Measurements from ENCODE around the gene DEFB129.
"Not testable (repeated sequence)": the region's sequence is repeated elsewhere in the genome, so short reads cannot be mapped to it uniquely, and the experiment has no call there.

The DEFB129 gene

DNA sequence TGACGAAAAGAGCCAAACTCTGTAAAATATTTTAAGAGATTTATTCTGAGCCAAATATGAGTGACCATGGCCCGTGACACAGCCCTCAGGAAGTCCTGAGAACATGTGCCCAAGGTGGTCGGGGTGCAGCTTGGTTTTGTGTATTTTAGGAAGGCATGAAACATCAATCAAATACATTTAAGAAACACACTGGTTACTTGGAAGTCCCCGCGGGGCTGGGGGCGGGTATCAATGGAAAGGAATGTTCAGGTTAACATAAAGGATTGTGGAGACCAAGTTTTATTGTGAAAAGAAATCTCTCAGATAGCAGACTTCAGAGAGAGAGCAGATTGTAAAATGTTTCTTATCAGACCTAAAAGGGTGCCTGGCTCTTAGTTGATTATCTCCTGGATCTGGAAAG is 26.4 kb downstream of the DEFB129 start:
- not testable (repeated sequence) for DNase-seq

DNA sequence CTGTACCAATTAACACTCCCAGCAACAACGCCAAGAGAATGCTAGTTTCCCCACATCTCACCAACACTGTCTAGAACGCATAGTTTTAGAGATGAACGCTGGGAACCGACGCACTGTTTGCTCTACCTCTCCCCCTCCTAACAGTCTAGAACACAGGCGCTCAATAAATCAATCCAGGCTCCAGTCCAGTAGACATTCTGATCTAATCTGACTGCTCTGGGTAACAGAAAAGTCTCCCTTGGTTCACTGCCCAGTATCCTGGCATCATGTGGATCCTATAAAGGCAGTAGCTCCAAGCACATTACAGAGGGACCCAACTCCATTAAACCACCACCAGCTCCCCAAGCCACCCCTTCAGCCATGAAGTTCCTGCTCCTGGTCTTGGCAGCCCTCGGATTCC is 30.4 kb downstream of the DEFB129 start, which contains the start of gene DEFB132:
DEFB132 (plus strand) TSS at position 306 of the 400 bp plus-strand sequence; CDS start at position 361, 55 bp downstream.
- DNase-seq = no peak

DNA sequence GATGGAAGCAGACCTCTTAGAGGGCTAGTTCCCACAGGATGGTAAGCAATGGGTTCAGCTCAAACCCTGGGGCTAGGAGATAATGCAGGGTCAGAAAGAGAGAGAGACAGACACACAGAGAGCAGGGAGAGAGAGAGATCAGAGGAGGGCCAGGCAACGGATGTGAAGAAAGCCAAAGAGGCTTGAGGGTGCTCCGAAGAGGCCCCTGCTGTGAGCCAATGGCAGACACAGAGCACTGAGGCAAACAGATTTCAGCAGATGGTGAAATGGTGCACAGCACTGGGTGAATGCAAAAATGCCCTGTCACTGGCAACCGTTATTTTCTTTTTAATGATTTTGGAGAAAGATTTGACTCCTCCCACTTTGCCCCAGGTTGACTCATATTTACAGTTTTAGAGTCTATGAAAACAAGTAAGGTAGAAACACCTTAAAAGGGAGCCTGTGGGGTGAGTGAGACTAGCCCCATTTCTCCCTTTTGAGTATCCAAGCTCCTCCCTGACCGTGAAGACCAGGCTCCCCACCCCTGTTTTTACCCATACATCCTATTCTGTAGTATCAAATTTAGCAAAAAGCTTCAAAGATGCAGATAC is 31.3 kb downstream of the DEFB129 start:
- DNase-seq = no peak

DNA sequence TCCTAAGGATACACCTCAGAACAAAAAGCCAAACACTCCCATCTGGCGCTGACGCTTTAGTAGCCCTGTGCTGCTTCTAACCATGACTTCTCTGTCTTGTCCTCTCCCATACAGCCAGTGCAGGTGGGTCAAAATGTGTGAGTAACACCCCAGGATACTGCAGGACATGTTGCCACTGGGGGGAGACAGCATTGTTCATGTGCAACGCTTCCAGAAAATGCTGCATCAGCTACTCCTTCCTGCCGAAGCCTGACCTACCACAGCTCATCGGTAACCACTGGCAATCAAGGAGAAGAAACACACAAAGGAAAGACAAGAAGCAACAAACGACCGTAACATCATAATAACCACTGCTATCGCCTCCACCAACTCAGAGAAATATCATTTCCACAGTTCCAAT is 31.9 kb downstream of the DEFB129 start:
- peak in 1 of 2 experiments; percentile 14 for DNase-seq

DNA sequence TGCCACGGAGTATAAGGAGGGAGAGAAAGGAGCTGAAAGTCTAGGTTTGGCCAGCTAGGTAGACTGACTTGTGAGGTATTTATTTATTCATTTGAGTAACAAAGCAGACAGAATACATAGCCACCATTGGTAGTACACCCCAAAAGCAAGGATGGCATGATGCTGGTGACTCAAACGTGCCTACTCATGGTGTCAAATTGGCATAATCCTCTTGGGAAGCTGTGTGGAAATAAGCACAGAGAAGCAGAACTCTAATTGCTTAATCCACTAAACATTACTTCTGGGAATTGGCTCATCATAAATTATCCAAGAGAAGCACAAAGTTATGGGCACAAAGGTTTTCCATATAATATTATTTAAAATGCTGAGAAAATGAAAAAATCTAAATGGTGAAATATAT is 32.9 kb downstream of the DEFB129 start:
- peak in 1 of 2 experiments; percentile 7 for DNase-seq

DNA sequence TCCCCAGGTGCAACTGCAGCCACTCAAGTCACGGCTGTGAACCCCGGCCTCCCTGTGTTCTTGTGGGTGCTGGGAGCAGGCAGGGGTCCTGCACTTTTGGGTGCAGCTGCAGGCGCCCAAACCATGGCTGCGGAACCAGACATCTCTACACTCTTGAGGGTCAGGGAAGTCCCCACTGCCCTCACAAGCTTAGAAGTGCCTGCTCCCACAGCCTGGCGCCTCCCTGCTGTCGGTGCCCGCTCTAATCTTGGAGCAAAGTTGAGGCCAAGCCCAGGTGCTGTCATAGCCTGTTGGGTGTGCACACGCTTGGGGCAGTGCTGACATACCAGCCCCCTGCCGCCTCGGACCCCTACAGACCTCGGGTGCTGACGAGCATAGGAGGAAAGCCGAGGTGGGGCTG is 36.6 kb downstream of the DEFB129 start:
- no peak for DNase-seq

DNA sequence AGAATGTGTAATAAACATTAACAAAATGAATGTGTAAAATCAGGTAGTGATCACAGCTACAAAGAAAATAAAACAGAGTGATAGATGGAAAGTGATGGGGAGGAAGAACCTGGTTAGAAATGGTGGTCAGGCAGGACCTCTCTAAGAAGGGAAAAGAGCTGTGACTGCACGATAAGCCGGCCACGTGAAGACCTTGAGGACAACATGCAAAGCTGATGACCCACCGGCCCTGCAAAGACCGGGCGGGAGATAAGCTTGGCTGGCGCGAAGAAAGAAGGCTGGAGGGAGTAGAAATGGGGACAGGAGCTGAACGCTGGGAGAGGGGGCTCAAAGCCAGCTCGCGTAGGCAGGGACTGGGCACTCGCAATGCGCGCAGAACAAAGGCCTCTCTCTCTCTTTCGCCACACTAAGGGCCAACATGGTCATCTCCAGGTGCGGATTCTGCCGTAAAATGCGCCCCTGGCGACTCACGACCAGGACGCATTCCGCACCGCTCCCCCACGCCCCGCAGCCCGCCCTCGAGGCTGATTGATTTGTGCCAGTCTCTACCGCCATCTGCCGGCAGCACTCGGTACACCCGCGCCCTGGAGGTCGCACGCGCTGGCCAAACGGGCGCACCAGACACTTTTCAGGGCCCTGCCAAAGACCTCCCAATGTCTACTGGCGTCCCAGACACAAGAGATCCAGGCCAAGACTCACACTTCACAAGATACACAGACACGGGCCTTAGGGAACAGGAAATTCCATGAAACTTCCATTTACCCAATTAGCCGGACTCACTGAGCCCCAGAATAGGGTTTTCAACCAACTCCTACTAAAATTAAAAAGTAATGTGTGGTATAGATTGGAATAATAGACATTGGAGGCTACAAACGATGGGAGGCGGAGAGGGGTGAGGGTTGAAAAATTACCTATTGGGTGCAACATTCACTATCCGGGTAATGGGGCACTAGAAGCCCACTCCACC is 39.8 kb downstream of the DEFB129 start:
- peak; percentile 72 for DNase-seq

DNA sequence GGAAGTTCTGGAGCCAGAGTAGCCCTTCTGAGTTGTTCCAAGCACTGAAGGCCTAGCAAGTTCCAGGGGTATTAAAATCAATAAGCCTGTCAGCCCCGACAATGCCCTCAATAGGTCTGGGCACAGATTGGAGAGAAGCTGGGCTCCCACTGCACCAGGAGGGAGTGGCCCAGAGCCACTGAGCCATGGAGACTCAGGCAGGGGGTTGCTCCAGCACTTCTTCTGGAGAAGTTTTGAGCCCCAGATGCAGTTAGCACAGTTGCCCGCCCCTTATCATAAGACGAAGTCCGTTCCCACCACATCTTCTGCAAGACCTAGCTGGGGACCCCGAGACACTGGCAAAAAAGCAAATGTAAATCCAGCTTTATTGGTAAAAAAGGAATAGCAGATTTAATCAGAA is 43.5 kb downstream of the DEFB129 start:
- DNase-seq = no peak

DNA sequence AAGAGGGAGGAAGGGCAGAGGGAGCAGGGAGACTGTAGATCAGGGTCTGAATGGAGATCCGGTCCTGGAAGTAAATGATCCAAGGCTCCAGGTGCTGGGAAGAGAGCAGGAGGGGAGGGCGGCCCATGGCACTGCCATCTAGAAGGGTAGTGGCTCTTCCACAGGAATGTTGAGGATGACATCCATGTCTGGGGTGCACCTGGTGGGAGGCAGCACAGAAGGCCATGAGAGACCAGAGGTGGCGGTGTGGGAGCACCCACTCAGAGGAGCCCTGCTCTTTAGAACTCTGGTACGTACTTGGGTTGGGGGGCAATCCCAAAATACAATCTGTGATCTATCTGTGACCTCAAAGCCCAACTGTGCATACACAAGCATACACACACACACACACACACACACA is 44.0 kb downstream of the DEFB129 start:
- DNase-seq = no peak

DNA sequence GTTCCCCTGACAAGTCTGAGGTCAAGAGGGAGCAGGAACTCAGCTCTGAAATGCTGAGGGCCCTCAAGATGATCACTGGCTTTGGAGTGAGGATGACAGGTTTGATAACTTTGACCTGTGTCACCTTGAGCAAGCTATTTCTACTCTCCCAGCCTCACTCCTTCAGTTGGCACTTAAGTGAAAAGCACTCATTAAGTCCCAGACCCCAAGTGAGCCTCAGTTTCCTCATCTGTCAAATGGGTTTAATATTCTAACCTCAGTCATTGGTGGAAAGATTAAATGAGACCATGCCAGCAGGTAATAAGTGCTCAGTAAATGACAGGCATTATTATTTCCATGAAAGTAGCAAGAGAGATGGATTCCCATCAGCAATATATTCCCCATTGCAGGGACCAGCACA is 44.5 kb downstream of the DEFB129 start:
- DNase-seq = no peak

DNA sequence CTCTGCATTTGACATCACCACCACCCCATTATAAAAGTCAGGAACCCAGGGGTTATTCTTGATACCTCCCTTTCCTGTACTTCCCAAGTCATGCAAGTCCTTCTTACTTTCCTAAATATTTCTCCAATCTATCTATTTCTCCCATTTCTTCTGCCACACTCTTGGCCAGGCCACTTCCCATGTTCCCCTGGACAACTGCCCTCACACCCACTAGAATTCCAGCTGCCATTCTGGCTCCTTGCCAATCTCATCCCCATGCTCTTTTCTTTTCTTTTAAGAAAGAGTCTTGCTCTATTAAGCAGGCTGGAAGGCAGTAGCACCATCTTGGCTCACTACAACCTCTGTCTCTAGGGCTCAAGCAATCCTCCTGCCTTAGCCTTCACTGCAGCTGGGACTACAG is 45.7 kb downstream of the DEFB129 start:
- DNase-seq = no peak

DNA sequence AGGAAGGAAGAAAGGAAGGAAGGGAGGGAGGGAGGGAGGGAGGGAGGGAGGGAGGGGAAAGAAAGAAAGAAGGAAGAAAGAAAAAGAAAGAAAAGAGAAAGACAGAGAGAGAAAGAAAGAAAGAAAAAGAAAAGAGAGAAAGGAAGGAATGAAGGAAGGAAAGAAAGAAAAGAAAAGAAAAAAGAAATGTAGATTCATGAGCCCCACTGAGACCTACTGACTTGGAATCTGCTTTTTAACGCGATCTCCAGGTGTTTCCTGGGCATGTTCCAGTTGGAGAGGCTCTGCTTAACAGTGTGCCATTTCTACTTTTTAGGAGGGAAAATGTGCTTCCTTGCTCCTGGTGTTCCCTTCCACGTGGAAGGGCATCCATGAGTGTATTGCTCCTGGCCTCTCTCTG is 46.8 kb downstream of the DEFB129 start:
- no peak for DNase-seq

DNA sequence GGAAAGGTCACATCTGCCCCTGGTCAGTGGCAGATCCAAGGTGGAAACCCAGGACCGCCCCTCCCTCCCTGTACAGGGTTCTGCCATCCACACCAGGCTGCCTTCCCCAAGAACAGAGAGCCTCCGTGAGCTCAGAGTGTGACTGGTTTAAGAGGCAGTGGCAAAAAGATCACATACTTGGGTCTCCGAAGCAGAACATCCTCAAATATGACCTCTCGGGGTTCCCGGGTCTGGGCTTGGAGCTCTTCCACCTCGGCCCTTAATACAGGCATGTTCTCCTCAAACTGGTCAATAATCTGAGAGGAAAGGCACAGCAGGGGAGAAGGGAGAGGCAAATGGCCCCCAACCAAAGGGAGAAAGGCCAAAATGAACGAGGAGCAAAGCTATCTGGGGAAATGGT is 48.7 kb downstream of the DEFB129 start:
- no peak for DNase-seq

DNA sequence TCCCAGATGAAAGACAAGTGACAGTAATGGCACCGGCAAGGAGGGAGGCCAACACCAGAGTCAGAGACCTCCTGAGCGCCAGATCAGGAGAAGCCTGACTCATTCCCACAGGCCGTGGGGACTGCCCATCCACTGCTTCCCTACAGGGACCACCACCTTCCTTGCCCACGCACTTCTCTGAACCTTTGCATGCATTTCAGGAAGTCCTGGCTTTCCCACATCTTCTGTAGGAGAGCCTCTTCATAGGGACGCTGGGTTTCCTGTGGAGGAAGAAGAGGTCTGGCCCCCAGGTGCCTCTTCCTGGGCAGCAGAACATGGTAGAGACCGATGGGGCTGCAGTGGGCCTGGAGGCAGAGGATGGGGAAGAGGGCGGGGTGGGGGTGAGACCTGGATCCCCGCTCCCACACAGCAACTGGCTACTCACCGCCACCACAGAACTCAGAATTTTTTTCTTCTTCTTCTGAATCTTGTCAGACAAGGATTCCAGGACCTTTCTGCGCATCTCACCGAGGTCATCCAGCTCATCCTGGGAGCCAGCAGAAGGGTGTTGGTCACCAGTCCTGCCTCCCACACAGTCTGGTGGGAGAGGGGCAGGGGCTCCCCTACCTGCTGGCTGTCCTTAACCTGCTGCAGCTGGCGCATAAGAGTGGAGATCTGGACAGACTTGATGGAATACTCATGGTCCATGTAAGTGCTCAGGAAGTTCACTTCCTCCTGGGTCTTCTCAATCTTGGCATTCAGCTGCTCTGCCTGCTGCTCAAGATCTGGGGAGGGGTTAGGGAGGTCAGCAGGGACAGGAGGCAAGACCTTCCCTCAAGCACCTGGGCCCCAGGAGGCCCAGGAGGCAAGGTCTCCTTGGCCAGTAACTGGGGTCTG is 49.8 kb downstream of the DEFB129 start:
- no peak for DNase-seq

DNA sequence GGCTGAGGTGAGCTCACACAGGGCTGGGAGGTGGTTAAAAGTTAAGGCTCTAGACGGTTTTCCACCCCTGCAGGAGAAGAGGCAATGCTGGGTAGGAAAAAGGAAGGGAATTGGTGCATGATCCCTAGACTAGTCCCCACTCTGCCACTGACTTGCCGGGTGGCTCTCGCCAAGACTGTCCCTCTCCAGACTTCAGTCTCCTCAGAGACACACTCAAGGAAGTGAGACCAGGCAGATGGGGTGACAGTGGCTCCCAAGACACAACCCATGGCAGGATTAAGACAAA is 50.4 kb downstream of the DEFB129 start:
- DNase-seq = no peak

DNA sequence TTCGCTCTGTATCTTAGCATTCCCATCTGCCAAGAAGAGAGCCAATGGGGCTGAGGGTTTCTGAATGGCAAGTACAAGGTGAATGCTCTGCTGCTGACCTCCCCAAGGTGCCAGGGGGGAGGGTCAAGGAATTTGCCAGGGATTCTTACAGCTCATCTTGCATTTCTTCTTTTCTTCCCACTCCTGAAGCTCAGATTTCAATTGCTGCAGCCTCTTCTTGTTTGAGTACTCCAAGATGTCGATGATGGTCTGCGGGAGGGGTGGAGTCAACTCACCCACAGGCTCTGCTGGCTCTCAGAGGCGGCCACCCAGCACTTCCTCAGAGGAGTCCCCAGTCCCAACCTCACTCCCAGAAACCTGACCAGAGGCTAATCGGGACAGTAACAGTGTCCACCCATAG is 51.1 kb downstream of the DEFB129 start:
- no peak for DNase-seq

DNA sequence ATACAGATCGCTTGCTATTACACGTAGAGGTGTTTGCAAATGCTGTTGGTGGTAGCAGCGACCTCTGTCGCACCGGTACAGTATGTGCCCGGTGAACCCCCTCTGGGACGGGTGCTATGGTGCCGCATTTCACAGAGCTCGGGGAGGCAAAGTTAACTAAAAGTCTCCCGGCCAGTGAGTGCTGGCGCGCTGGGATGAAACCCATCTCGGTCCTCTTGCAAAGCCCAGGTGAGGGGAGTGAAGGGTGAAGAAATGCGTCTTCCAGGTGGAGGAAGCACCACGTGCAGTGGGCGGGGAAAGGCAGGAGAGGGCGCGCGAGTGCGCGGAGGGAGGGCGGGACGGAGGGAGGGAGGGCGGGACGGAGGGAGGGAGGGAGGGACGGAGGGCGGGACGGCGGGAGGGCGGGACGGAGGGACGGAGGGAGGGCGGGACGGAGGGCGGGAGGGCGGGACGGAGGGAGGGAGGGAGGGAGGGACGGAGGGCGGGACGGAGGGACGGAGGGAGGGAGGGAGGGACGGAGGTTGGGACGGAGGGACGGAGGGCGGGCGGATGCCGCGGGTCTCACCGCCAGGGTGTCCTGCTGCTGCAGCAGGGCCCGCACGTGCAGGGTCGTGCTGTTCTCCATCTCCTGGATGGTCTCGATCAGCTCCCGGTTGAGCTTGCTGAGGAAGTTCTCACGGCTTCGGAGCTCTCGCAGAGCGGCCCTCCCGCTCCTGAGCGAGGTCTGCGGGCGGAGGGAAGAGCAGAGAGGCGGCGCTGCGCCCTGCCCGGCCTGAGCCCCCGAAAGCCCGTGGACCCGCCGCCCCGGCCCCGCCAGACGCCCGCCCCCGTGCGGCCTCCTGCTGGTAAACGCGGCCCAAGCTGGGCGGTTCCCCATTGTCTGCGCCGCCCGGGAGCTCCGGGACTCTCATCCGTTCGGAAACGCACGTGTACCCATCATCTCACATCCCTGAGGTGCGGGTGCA is 51.8 kb downstream of the DEFB129 start:
- DNase-seq = no peak

Data from AML-193 (cell line).